ENCODE results near the gene SYT14.
"Not testable (repeated sequence)": the region's sequence is repeated elsewhere in the genome, so short reads cannot be mapped to it uniquely, and the experiment has no call there.

SYT14 gene

GRCh38 chr1:210025870-210026269, 87.9 kb downstream of the SYT14 start:
- H3K4me3 ChIP-seq (ENCODE audit: low read depth, low read length) = no peak overlapping the region
- TF ChIP-seq CTCF (IDR thresholded peaks at IDR 0.05; ENCODE audit: low read depth, low read length) = no peak

- no peak overlapping the region for H3K4me3 ChIP-seq (ENCODE audit: low read depth, low read length)
- no peak for TF ChIP-seq CTCF (IDR thresholded peaks at IDR 0.05; ENCODE audit: low read depth, low read length)
Measured at GRCh38 chr1:210027994-210028393, 90.0 kb downstream of the SYT14 start.

GRCh38 chr1:210031473-210031872, 93.5 kb downstream of the SYT14 start:
- TF ChIP-seq CTCF (IDR thresholded peaks at IDR 0.05; ENCODE audit: low read depth, low read length) = no peak
- no peak overlapping the region for H3K4me3 ChIP-seq (ENCODE audit: low read depth, low read length)

- H3K4me3 ChIP-seq (ENCODE audit: low read depth, low read length) = no peak overlapping the region
- TF ChIP-seq CTCF (IDR thresholded peaks at IDR 0.05; ENCODE audit: low read depth, low read length) = no peak
Measured at GRCh38 chr1:210043058-210043457, 105.0 kb downstream of the SYT14 start.

- H3K4me3 ChIP-seq (ENCODE audit: low read depth, low read length) = no peak overlapping the region
Measured at GRCh38 chr1:210049616-210050015, 111.6 kb downstream of the SYT14 start.

GRCh38 chr1:210050491-210050890, 112.5 kb downstream of the SYT14 start:
- not testable (repeated sequence) for H3K4me3 ChIP-seq (ENCODE audit: low read depth, low read length)

More at GRCh38 chr1:210049616-210050015, 111.6 kb downstream of the SYT14 start:
- TF ChIP-seq CTCF (IDR thresholded peaks at IDR 0.05; ENCODE audit: low read depth, low read length) = no peak

GRCh38 chr1:210053126-210053525, 115.1 kb downstream of the SYT14 start:
- H3K4me3 ChIP-seq (ENCODE audit: low read depth, low read length) = no peak overlapping the region
- no peak for TF ChIP-seq CTCF (IDR thresholded peaks at IDR 0.05; ENCODE audit: low read depth, low read length)

GRCh38 chr1:210057593-210057992, 119.6 kb downstream of the SYT14 start:
- TF ChIP-seq CTCF (IDR thresholded peaks at IDR 0.05; ENCODE audit: low read depth, low read length) = no peak
- H3K4me3 ChIP-seq (ENCODE audit: low read depth, low read length) = no peak overlapping the region

Measured in WI38 (cell line).